Cardiac muscle cell (in vitro differentiated cells and primary cell): Measurements from ENCODE around the gene EXOC3. TPM values are rescaled to one million over a fixed set of nuclear protein-coding genes. Genes with fewer than 3 reads are reported as not detected.

ENCODE experiments used
- DNase-seq, 2 donors: peaks; one replicate each; pipeline versions ENCODE4 v3.0.0 to v3.0.0-alpha.2; 2010 to 2017; ENCODE audit warnings: low read depth in 1 of 2, low spot score in 1 of 2
- H3K27ac ChIP-seq: fragments of 200-600 bp; sonication (generic); 2 replicates; pipeline ENCODE4 v1.5.1; 2016
- H3K27me3 ChIP-seq: fragments of 200-600 bp; sonication (generic); 2 replicates; pipeline ENCODE4 v1.6.0; 2016; ENCODE audit warnings: control low read depth
- H3K36me3 ChIP-seq: fragments of 200-600 bp; sonication (generic); 2 replicates; pipeline ENCODE4 v1.5.1; 2016; ENCODE audit warnings: control low read depth
- H3K4me1 ChIP-seq: fragments of 200-600 bp; sonication (generic); 2 replicates; pipeline ENCODE4 v1.8.1; 2017; ENCODE audit warnings: low read depth, mild to moderate bottlenecking, mixed run types
- H3K4me3 ChIP-seq: fragments of 200-600 bp; sonication (generic); 2 replicates; pipeline ENCODE4 v1.5.1; 2016; ENCODE audit warnings: mild to moderate bottlenecking
- H3K9me3 ChIP-seq: fragments of 200-600 bp; sonication (generic); 2 replicates; pipeline ENCODE4 v1.5.1; 2017; ENCODE audit warnings: low read depth, mild to moderate bottlenecking, control low read depth
- CTCF ChIP-seq: IDR thresholded peaks from 2 replicates; pipeline ENCODE4 v1.5.1; 2012; ENCODE audit warnings: low read depth, mild to moderate bottlenecking, low read length
- polyA plus RNA-seq: library from polyadenylated mRNA; unstranded; fragments of >200 nt; fragmentation: Nextera tagmentation; extraction: Ambion mirVana; gene quantifications from 2 replicates; pipeline ENCODE4 v1.2.1, GENCODE V29; 2016
- total RNA-seq: library from RNA; depleted of rRNA; stranded (reverse); fragments of >200 nt; gene quantifications from 2 replicates; pipeline ENCODE4 v1.2.3, GENCODE V29; 2016

EXOC3 gene
- total and polyA plus RNA-seq, 2 experiments from 2014 or later = 34.8 to 56.4 TPM

- H3K4me3 ChIP-seq = no peak overlapping the region
- no peak for TF ChIP-seq CTCF
- H3K27ac ChIP-seq = peak overlapping the region; percentile 77
- no peaks in the 10 kb centered on the region for H3K9me3 ChIP-seq
- peak in 1 of 2 donors; percentile 74 for DNase-seq
- no peaks in the 10 kb centered on the region for H3K36me3 ChIP-seq
- H3K27me3 ChIP-seq = no peaks in the 10 kb centered on the region
- H3K4me1 ChIP-seq = peaks cover 19% of the 10 kb centered on the region
Observed at GRCh38 chr5:437281-437771, 5.7 kb upstream of the EXOC3 start.

- H3K4me3 ChIP-seq = no peak overlapping the region
- no peaks in the 10 kb centered on the region for H3K36me3 ChIP-seq
- H3K27ac ChIP-seq = no peak overlapping the region
- no peak for DNase-seq
- no peak for TF ChIP-seq CTCF
- no peaks in the 10 kb centered on the region for H3K27me3 ChIP-seq
- H3K9me3 ChIP-seq = no peaks in the 10 kb centered on the region
- peaks cover 19% of the 10 kb centered on the region for H3K4me1 ChIP-seq
Observed at GRCh38 chr5:438481-438981, 4.4 kb upstream of the EXOC3 start.

- no peaks in the 10 kb centered on the region for H3K9me3 ChIP-seq
- DNase-seq = no peak
- TF ChIP-seq CTCF = no peak
- no peak overlapping the region for H3K27ac ChIP-seq
- H3K27me3 ChIP-seq = no peaks in the 10 kb centered on the region
- H3K4me1 ChIP-seq = peaks cover 22% of the 10 kb centered on the region
- no peaks in the 10 kb centered on the region for H3K36me3 ChIP-seq
- no peak overlapping the region for H3K4me3 ChIP-seq
Observed at GRCh38 chr5:439181-439580, 3.8 kb upstream of the EXOC3 start.

GRCh38 chr5:439636-440035, 3.3 kb upstream of the EXOC3 start:
- Histone ChIP-seq H3K4me3 (no peak overlapping the region), H3K27ac (no peak overlapping the region), H3K4me1 (peaks cover 22% of the 10 kb centered on the region), H3K27me3 (no peaks in the 10 kb centered on the region), H3K36me3 (no peaks in the 10 kb centered on the region), H3K9me3 (no peaks in the 10 kb centered on the region)
- DNase-seq = no peak
- TF ChIP-seq CTCF = no peak

- no peaks in the 10 kb centered on the region for H3K9me3 ChIP-seq
- no peak for DNase-seq
- TF ChIP-seq CTCF = no peak
- H3K4me3 ChIP-seq = no peak overlapping the region
- no peak overlapping the region for H3K27ac ChIP-seq
- H3K4me1 ChIP-seq = peaks cover 22% of the 10 kb centered on the region
- H3K36me3 ChIP-seq = no peaks in the 10 kb centered on the region
- H3K27me3 ChIP-seq = no peaks in the 10 kb centered on the region
Observed at GRCh38 chr5:440401-441201, 2.4 kb upstream of the EXOC3 start.
